SU-DHL-6 (cell line): ENCODE data around the gene NACC2.

Source experiments
- H2AFZ ChIP-seq: fragments of 200-600 bp; sonication (generic); 2 replicates; pipeline ENCODE4 v1.6.1; 2014; ENCODE audit warnings: low read depth, mild to moderate bottlenecking, moderate library complexity, mixed read lengths, antibody characterized with exemption, low read length; ENCODE audit not compliant: severe bottlenecking
- H3F3A ChIP-seq: fragments of 200-600 bp; shearing (Covaris generic); 2 replicates; pipeline ENCODE4 v1.6.0; 2016; ENCODE audit warnings: antibody characterized with exemption, mild to moderate bottlenecking; ENCODE audit not compliant: insufficient read depth
- H3K27ac ChIP-seq: fragments of 200-600 bp; sonication (generic); 2 replicates; pipeline ENCODE4 v1.5.1; 2016; ENCODE audit warnings: low read depth, mild to moderate bottlenecking, low read length, moderate library complexity, mixed read lengths
- H3K27me3 ChIP-seq: fragments of 200-600 bp; sonication (generic), shearing (Covaris generic); 2 replicates; pipeline ENCODE4 v1.6.0; 2014; ENCODE audit warnings: mild to moderate bottlenecking, low read length
- H3K36me3 ChIP-seq: fragments of 200-600 bp; sonication (generic); 2 replicates; pipeline ENCODE4 v1.6.1; 2014; ENCODE audit warnings: mild to moderate bottlenecking, low read length, mixed read lengths
- H3K4me2 ChIP-seq: fragments of 300-600, 200-600 bp; shearing (Covaris generic), sonication (generic); 2 replicates; pipeline ENCODE4 v1.6.0; 2014; ENCODE audit warnings: low read length, low read depth, mild to moderate bottlenecking; ENCODE audit not compliant: poor library complexity, severe bottlenecking
- H3K4me3 ChIP-seq: fragments of 200-600 bp; sonication (generic); 2 replicates; pipeline ENCODE4 v1.5.1; 2014; ENCODE audit warnings: antibody characterized with exemption, low read length, mild to moderate bottlenecking, mixed read lengths; ENCODE audit not compliant: insufficient read depth, poor library complexity, severe bottlenecking
- H3K79me2 ChIP-seq: fragments of 200-600 bp; sonication (generic); 2 replicates; pipeline ENCODE4 v1.6.1; 2014; ENCODE audit warnings: mild to moderate bottlenecking, low read length, moderate library complexity; ENCODE audit not compliant: insufficient read depth
- H3K9ac ChIP-seq: fragments of 200-600 bp; sonication (generic); 2 replicates; pipeline ENCODE4 v1.7.0; 2014; ENCODE audit warnings: mild to moderate bottlenecking, low read length
- H3K9me2 ChIP-seq: fragments of 200-600 bp; sonication (generic); replicated peaks from 2 replicates; pipeline ENCODE4 v1.6.1; 2014; ENCODE audit warnings: low read length; ENCODE audit not compliant: insufficient read depth
- H3K9me3 ChIP-seq: fragments of 200-600 bp; sonication (generic); 2 replicates; pipeline ENCODE4 v1.6.1; 2014; ENCODE audit warnings: low read length, mixed read lengths; ENCODE audit not compliant: insufficient read depth
- H4K20me1 ChIP-seq: fragments of 200-600 bp; sonication (generic); 2 replicates; pipeline ENCODE4 v1.6.1; 2014; ENCODE audit warnings: low read depth, mild to moderate bottlenecking, antibody characterized with exemption, low read length, moderate library complexity, mixed read lengths
- CTCF ChIP-seq: fragments of 200-600 bp; sonication (generic); IDR thresholded peaks from one replicate; pipeline ENCODE4 v1.5.1; 2017; ENCODE audit warnings: antibody characterized with exemption, mild to moderate bottlenecking, low read length, moderate library complexity; ENCODE audit not compliant: insufficient read depth, poor library complexity, severe bottlenecking
- EZH2phosphoT487 ChIP-seq: fragments of 200-600 bp; sonication (generic), shearing (Covaris generic); conservative IDR thresholded peaks from 2 replicates; pipeline ENCODE4 v1.6.1; 2018; ENCODE audit warnings: mild to moderate bottlenecking, antibody characterized with exemption, low read length, moderate library complexity, mixed read lengths

Gene NACC2

GRCh38 chr9:136115206-136115605 lies 20.1 kb upstream of the NACC2 start:
- Histone ChIP-seq H3K27me3 (no peaks in the 10 kb centered on the region), H3F3A (0 out of 2 replicates have a peak, but pooled peaks cover 7% of the 10 kb centered on the region), H3K79me2 (no peaks in the 10 kb centered on the region), H3K27ac (no peak overlapping the region), H4K20me1 (no peaks in the 10 kb centered on the region), H3K4me3 (no peak overlapping the region), H2AFZ (no peak overlapping the region), H3K4me2 (no peak overlapping the region), H3K36me3 (no peaks in the 10 kb centered on the region), H3K9ac (no peak overlapping the region), H3K9me2 (no peaks in the 10 kb centered on the region), H3K9me3 (no peaks in the 10 kb centered on the region)
- TF ChIP-seq EZH2phosphoT487 (no peak), CTCF (no peak)

- H3K27ac ChIP-seq = no peak overlapping the region
- H3K9ac ChIP-seq = no peak overlapping the region
- no peaks in the 10 kb centered on the region for H3K27me3 ChIP-seq
- no peaks in the 10 kb centered on the region for H3K9me2 ChIP-seq
- no peaks in the 10 kb centered on the region for H4K20me1 ChIP-seq
- H3K4me3 ChIP-seq = no peak overlapping the region
- H3K79me2 ChIP-seq = no peaks in the 10 kb centered on the region
- no peaks in the 10 kb centered on the region for H3K9me3 ChIP-seq
- no peaks in the 10 kb centered on the region for H3K36me3 ChIP-seq
- H3K4me2 ChIP-seq = no peak overlapping the region
- TF ChIP-seq EZH2phosphoT487 (no peak), CTCF (no peak)
- no peak overlapping the region for H2AFZ ChIP-seq
- 0 out of 2 replicates have a peak, but pooled peaks cover 7% of the 10 kb centered on the region for H3F3A ChIP-seq
Observed at GRCh38 chr9:136114610-136115009, 19.5 kb upstream of the NACC2 start.

- no peak overlapping the region for H3K27ac ChIP-seq
- 0 out of 2 replicates have a peak, but pooled peaks cover 7% of the 10 kb centered on the region for H3F3A ChIP-seq
- H3K4me3 ChIP-seq = no peak overlapping the region
- no peaks in the 10 kb centered on the region for H3K27me3 ChIP-seq
- H3K9me2 ChIP-seq = no peaks in the 10 kb centered on the region
- no peak overlapping the region for H3K4me2 ChIP-seq
- TF ChIP-seq EZH2phosphoT487 (no peak), CTCF (no peak)
- H3K9ac ChIP-seq = no peak overlapping the region
- no peaks in the 10 kb centered on the region for H4K20me1 ChIP-seq
- H3K9me3 ChIP-seq = no peaks in the 10 kb centered on the region
- H3K79me2 ChIP-seq = no peaks in the 10 kb centered on the region
- H3K36me3 ChIP-seq = no peaks in the 10 kb centered on the region
- no peak overlapping the region for H2AFZ ChIP-seq
Observed at GRCh38 chr9:136112541-136112940, 17.5 kb upstream of the NACC2 start.

- no peak for TF ChIP-seq EZH2phosphoT487
- TF ChIP-seq CTCF = no peak
- H3K4me2 ChIP-seq = no peak overlapping the region
- no peaks in the 10 kb centered on the region for H4K20me1 ChIP-seq
Observed at GRCh38 chr9:136111910-136112309, 16.8 kb upstream of the NACC2 start.

More at GRCh38 chr9:136111910-136112309, 16.8 kb upstream of the NACC2 start:
- H3K27me3 ChIP-seq = no peaks in the 10 kb centered on the region
- H3F3A ChIP-seq = 0 out of 2 replicates have a peak, but pooled peaks cover 7% of the 10 kb centered on the region
- H3K9ac ChIP-seq = no peak overlapping the region
- H3K79me2 ChIP-seq = no peaks in the 10 kb centered on the region
- H3K27ac ChIP-seq = no peak overlapping the region
- no peak overlapping the region for H3K4me3 ChIP-seq
- no peaks in the 10 kb centered on the region for H3K9me2 ChIP-seq
- no peaks in the 10 kb centered on the region for H3K9me3 ChIP-seq
- H3K36me3 ChIP-seq = no peaks in the 10 kb centered on the region
- H2AFZ ChIP-seq = no peak overlapping the region
